Left lobe of liver (tissue), 2 donors: ENCODE results near the gene C14orf180. TPM values are rescaled to one million over a fixed set of nuclear protein-coding genes. Genes with fewer than 3 reads are reported as not detected.

ENCODE experiments used
- ATAC-seq: fragments of 200-7000 bp; cut with Tn5 transposase; one replicate; pipeline ENCODE4 v1.9.1; 2020; ENCODE audit warnings: mild to moderate bottlenecking, moderate library complexity
- DNase-seq: peaks from one replicate; pipeline ENCODE4 v3.0.0-alpha.2; 2020; ENCODE audit warnings: low spot score
- total RNA-seq: library from RNA; stranded (reverse); gene quantifications from one replicate; pipeline ENCODE4 v1.2.1, GENCODE V29; 2021
- donor health status: DM: no; HTN: no; CAD: no; lungs with moderate emphysema.
- donor health status: DM: no; HTN: yes; CAD: no.

C14orf180 gene
- total RNA-seq, result 2.4 TPM

- peak; percentile 85 for ATAC-seq
- peak; percentile 75 for DNase-seq
Measured at GRCh38 chr14:104579507-104579906, at the start of gene C14orf180. Gene C14orf180 (plus strand): TSS chr14:104579764. CDS start chr14:104586431, 6,667 bp downstream.

GRCh38 chr14:104530646-104531045 is 48.9 kb upstream of the C14orf180 start:
- DNase-seq (peak; percentile 28), ATAC-seq (no peak)

- peak; percentile 33 for DNase-seq
- no peak for ATAC-seq
Measured at GRCh38 chr14:104531421-104532190, 48.0 kb upstream of the C14orf180 start.

GRCh38 chr14:104532191-104532555 is 47.4 kb upstream of the C14orf180 start:
- DNase-seq, result no peak

GRCh38 chr14:104534036-104534435 is 45.5 kb upstream of the C14orf180 start:
- DNase-seq (no peak), ATAC-seq (no peak)

More at GRCh38 chr14:104532191-104532555, 47.4 kb upstream of the C14orf180 start:
- ATAC-seq, result no peak

GRCh38 chr14:104536942-104537612 is 42.5 kb upstream of the C14orf180 start:
- DNase-seq (no peak), ATAC-seq (no peak)

GRCh38 chr14:104537613-104537988 is 42.0 kb upstream of the C14orf180 start:
- no peak for ATAC-seq

GRCh38 chr14:104541905-104542465 is 37.6 kb upstream of the C14orf180 start:
- DNase-seq (no peak), ATAC-seq (no peak)

More at GRCh38 chr14:104537613-104537988, 42.0 kb upstream of the C14orf180 start:
- DNase-seq, result no peak

- no peak for DNase-seq
- ATAC-seq, result no peak
Measured at GRCh38 chr14:104542871-104543830, 36.4 kb upstream of the C14orf180 start.

- no peak for DNase-seq
- no peak for ATAC-seq
Measured at GRCh38 chr14:104544362-104544961, 35.1 kb upstream of the C14orf180 start.

- no peak for ATAC-seq
- DNase-seq, result no peak
Measured at GRCh38 chr14:104545151-104545941, 34.2 kb upstream of the C14orf180 start.

- no peak for ATAC-seq
- no peak for DNase-seq
Measured at GRCh38 chr14:104545942-104546501, 33.5 kb upstream of the C14orf180 start.

- ATAC-seq (no peak), DNase-seq (no peak)
Measured at GRCh38 chr14:104546591-104547309, 32.8 kb upstream of the C14orf180 start.

- ATAC-seq (no peak), DNase-seq (peak; percentile 35)
Measured at GRCh38 chr14:104547310-104547997, 32.1 kb upstream of the C14orf180 start.

GRCh38 chr14:104547998-104548700 is 31.4 kb upstream of the C14orf180 start:
- DNase-seq, result peak; percentile 32
- ATAC-seq, result no peak

- DNase-seq (peak; percentile 14), ATAC-seq (no peak)
Measured at GRCh38 chr14:104548802-104549535, 30.6 kb upstream of the C14orf180 start.
